Breast epithelium (tissue), 3 donors: ENCODE measurements around the gene CDK7.

Experiments used
- POLR2A ChIP-seq: fragments of 450-650 bp; IDR thresholded peaks from one replicate; pipeline ENCODE4 v1.6.1; 2016; ENCODE audit warnings: antibody characterized with exemption, mild to moderate bottlenecking, moderate library complexity
- TF ChIP-seq, protein P1 (sequence below), 3 donors: fragments of 450-650 bp; IDR thresholded peaks; one replicate each; pipeline ENCODE4 v1.5.1; 2016 to 2017; ENCODE audit warnings: antibody characterized with exemption in 3 of 3, mild to moderate bottlenecking in 3 of 3, moderate library complexity in 3 of 3

DNA sequence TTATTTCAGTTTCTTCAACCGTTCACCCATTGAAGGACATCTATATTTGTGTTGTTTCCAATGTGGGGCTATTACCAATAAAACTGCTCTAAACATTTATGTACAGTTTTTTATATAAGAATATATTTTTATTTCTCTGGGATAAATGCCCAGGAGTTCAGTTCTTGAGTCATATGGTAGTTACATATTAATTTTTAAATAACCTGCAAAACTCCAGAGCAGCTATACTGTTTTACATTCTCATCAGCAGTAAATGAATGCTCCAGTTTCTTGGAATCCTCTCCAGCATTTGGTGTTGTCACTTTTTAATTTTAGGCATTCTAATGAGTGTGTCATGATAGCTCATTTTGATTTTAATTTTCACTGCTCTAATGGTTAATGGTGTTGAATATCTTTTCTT is 36.2 kb downstream of the CDK7 start:
- TF ChIP-seq, protein P1, sequence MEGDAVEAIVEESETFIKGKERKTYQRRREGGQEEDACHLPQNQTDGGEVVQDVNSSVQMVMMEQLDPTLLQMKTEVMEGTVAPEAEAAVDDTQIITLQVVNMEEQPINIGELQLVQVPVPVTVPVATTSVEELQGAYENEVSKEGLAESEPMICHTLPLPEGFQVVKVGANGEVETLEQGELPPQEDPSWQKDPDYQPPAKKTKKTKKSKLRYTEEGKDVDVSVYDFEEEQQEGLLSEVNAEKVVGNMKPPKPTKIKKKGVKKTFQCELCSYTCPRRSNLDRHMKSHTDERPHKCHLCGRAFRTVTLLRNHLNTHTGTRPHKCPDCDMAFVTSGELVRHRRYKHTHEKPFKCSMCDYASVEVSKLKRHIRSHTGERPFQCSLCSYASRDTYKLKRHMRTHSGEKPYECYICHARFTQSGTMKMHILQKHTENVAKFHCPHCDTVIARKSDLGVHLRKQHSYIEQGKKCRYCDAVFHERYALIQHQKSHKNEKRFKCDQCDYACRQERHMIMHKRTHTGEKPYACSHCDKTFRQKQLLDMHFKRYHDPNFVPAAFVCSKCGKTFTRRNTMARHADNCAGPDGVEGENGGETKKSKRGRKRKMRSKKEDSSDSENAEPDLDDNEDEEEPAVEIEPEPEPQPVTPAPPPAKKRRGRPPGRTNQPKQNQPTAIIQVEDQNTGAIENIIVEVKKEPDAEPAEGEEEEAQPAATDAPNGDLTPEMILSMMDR (IDR thresholded peaks at IDR 0.05): no peak
- TF ChIP-seq POLR2A: no peak
